Renal cortex interstitium (tissue), 11 donors: Measurements from ENCODE around the gene SCTR. TPM values are rescaled to one million over a fixed set of nuclear protein-coding genes. Genes with fewer than 3 reads are reported as not detected.

ENCODE experiments used
- DNase-seq, 11 donors: peaks; one replicate each; pipeline ENCODE4 v3.0.0-alpha.2; 2013; ENCODE audit warnings: low read depth in 9 of 11, low spot score in 4 of 11; ENCODE audit errors: extremely low read depth in 1 of 11
- polyA plus RNA-seq, 3 donors: library from polyadenylated mRNA; unstranded; fragments of 120-200 nt; gene quantifications; one replicate each; pipeline ENCODE4 v1.2.1, GENCODE V29; 2013; ENCODE audit not compliant: insufficient read length in 3 of 3

Gene SCTR
- polyA plus RNA-seq, 3 donors, result 9.4 to 27.4 (median 9.6) TPM

DNA sequence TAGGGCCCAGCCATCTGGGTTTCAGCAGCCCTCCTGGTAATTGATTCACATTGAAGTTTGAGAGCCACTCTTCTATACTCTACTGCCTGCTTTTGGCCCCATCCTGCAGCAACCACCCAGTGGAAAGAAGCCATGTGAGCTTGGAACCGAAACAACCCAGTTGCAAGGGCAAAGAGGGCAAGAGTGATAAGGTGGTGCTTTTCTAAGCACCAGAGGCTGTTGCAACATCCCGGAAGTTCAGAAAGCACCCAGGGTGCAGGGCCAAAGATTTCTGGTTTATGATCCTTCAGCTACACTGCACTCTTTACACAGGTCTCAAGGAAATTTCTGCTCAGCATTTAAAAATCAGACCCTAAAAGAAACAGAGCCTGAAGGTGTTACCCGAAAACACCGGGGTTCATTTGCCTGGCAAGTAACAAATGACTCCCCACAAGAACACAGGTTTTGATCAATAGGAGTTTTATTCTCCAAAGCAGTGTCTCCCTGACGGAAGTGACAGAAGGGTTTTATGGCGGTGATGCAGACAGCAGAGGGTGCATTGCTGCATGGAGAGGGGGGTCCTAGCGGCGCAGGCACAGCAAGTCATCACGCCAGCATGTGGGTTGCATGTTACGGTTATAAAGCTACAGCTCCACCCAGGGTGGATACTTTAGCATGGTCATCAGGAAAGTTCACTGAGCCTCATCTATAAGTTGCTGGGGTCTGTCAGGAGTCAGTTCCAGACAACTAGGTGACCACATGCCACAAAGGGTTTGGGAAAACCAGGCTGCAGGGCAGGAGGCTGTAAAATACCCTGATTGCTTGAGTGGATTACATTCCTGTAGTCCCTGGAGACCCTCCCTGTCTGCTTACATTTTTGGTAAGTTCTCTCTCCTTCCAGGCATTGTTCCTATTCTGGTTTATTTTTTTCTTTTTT lies 121.4 kb downstream of the SCTR start:
- DNase-seq, result no peak

DNA sequence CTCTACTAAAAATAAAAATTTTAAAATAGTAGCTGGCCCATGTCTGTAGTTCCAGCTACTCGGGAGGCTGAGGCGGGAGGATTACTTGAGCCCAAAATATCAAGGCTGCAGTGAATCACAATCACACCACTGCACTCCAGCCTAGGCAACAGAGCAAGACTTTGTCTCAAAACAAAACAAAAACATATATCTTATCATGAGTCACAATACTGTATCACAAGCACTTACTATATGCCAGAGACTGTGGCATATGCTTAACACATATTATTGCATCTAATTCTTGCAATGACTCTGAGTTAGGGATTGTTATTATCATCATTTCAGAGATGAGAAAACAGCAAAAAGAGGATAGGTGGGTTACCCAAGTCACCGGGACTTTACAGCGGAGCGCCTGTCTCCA lies 122.2 kb downstream of the SCTR start:
- DNase-seq, result no peak

DNA sequence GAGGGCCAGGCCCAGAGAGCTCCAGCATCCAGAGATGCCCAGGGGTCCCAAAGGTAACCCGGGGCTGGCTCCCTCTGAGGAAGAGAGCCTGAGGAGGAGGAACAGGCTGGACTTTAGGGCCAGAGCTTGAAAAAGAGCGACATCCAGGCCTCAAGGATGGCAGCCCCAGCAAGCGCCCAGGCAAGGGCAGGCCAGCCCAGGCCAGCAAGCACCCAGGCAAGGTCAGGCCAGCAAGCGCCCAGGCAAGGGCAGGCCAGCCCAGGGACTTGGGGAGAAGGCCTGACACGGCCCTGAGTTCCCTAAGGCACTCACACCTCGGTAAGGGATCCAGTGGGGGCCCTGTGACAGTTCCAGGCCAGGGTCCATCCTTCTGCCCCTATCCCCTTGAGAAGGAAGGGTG lies 127.1 kb downstream of the SCTR start:
- no peak for DNase-seq

DNA sequence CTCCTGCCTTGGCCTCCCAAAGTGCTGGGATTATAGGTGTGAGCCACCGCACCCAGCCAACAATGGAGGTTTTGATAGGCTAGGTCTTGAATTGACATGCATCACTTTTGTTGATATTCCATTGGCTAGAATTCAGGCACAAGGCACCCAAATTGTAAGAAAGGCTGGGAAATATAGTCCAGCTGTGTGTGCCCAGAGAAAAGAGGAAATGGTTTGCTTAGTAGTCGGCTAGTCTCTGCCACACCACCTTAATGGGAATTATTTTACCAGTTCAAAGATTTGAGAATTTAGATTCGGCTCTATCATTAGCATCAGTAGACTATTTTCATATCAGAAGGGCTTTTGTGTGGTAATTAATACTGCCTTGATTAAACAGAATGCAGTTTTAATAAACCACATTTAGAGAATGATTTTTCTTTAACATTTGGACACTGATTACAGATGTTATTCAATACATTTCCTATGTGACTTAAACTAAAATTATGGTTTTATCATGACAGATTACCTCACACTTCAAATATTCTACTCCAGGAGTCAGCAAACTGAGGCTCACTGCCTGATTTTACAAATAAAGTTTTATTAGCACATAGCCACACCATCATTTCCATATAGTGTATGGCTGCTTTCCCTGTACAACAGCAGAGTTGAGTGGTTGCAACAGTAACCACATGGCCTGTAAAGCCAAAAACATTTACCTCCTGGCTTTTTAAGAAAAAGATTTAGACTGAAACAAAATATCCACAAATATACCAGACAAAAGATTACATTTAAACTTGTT lies 130.1 kb downstream of the SCTR start:
- no peak for DNase-seq

Other genes with a start within 250 kb of the SCTR start
- gene C2orf76, start 157.6 kb downstream of the SCTR start, polyA plus RNA-seq, result 10 to 100 TPM; 14.8 to 25.6 (median 17.9) TPM
- gene DBI, start 157.5 kb downstream of the SCTR start, polyA plus RNA-seq, result 100 to 1,000 TPM; 233 to 279 (median 274) TPM
- 10 to 100 TPM; 46.6 to 72.9 (median 54.9) TPM for gene TMEM37, start 92.6 kb downstream of the SCTR start, polyA plus RNA-seq
- 10 to 100 TPM; 19.2 to 36.1 (median 25.1) TPM for gene CFAP221, start 20.0 kb upstream of the SCTR start, polyA plus RNA-seq
- gene TMEM177, start 154.7 kb upstream of the SCTR start, polyA plus RNA-seq, result 10 to 100 TPM; 16.5 to 21.0 (median 20.3) TPM
- 10 to 100 TPM; 22.6 to 25.8 (median 23.9) TPM for gene PTPN4, start 235.4 kb upstream of the SCTR start, polyA plus RNA-seq